CD8-positive, alpha-beta memory T cell (primary cell): ENCODE results near the gene HBA1. TPM values are rescaled to one million over a fixed set of nuclear protein-coding genes. Genes with fewer than 3 reads are reported as not detected.

ENCODE experiments used
- CTCF ChIA-PET: fragments of 350-600 bp; sonication (Branson Sonifier 250); formaldehyde crosslinking; loops from one replicate; lab custom pipeline; 2021; ENCODE audit warnings: antibody characterized with exemption; lab: Charles Lee
- POLR2A ChIA-PET: fragments of 350-600 bp; sonication (Branson Sonifier 250); formaldehyde crosslinking; loops from one replicate; lab custom pipeline; 2021; ENCODE audit warnings: antibody characterized with exemption; lab: Charles Lee
- DNase-seq, 5 donors: peaks; one replicate each; pipeline versions ENCODE4 v3.0.0 to v3.0.0-alpha.2; 2020 to 2022; ENCODE audit warnings: mixed read lengths in 1 of 5
- H3K27ac ChIP-seq: one replicate; pipeline ENCODE4 v1.7.0; 2013; ENCODE audit warnings: low read depth, mild to moderate bottlenecking, low read length, moderate library complexity
- H3K27me3 ChIP-seq: 2 replicates; pipeline ENCODE4 v1.7.0; 2013; ENCODE audit warnings: low read length, mild to moderate bottlenecking; ENCODE audit not compliant: insufficient read depth, poor library complexity, severe bottlenecking
- H3K36me3 ChIP-seq: 2 replicates; pipeline ENCODE4 v1.7.0; 2013; ENCODE audit warnings: mild to moderate bottlenecking, low read length, moderate library complexity; ENCODE audit not compliant: insufficient read depth
- H3K4me1 ChIP-seq: 2 replicates; pipeline ENCODE4 v1.7.0; 2013; ENCODE audit warnings: mild to moderate bottlenecking, low read length, moderate library complexity; ENCODE audit not compliant: insufficient read depth
- H3K4me3 ChIP-seq: 2 replicates; pipeline ENCODE4 v1.7.0; 2013; ENCODE audit warnings: mild to moderate bottlenecking, low read length
- H3K9me3 ChIP-seq: 2 replicates; pipeline ENCODE4 v1.7.0; 2013; ENCODE audit warnings: mild to moderate bottlenecking, low read length
- H3K27ac Mint-ChIP-seq, 8 donors: one replicate each; pipeline ENCODE4 v1.8.0; 2020 to 2021; ENCODE audit warnings: mixed read lengths in 8 of 8, mild to moderate bottlenecking in 6 of 8, inconsistent platforms in 3 of 8, moderate library complexity in 3 of 8
- H3K27me3 Mint-ChIP-seq, 2 donors: one replicate each; pipeline ENCODE4 v1.8.0; 2020 to 2021; ENCODE audit warnings: mixed read lengths in 2 of 2, mild to moderate bottlenecking in 1 of 2, moderate library complexity in 1 of 2
- H3K36me3 Mint-ChIP-seq, 3 donors: one replicate each; pipeline ENCODE4 v1.8.0; 2020 to 2021; ENCODE audit warnings: mixed read lengths in 3 of 3, inconsistent platforms in 1 of 3, mild to moderate bottlenecking in 1 of 3
- H3K4me1 Mint-ChIP-seq, 3 donors: one replicate each; pipeline ENCODE4 v1.8.0; 2020 to 2021; ENCODE audit warnings: mixed read lengths in 3 of 3, inconsistent platforms in 1 of 3, mild to moderate bottlenecking in 1 of 3
- H3K4me3 Mint-ChIP-seq, 7 donors: one replicate each; pipeline ENCODE4 v1.8.0; 2020 to 2021; ENCODE audit warnings: mixed read lengths in 7 of 7, mild to moderate bottlenecking in 6 of 7, moderate library complexity in 4 of 7, inconsistent platforms in 2 of 7
- H3K9me3 Mint-ChIP-seq, 5 donors: one replicate each; pipeline ENCODE4 v1.8.0; 2020 to 2022; ENCODE audit warnings: mixed read lengths in 5 of 5, mild to moderate bottlenecking in 3 of 5, moderate library complexity in 2 of 5, inconsistent platforms in 1 of 5
- polyA plus RNA-seq: library from polyadenylated mRNA; unstranded; fragments of 300-500 nt; fragmentation: Illumina TruSeq; gene quantifications from one replicate; pipeline ENCODE4 v1.2.3, GENCODE V29; 2021
- total RNA-seq, 2 experiments: library from RNA; stranded (reverse); gene quantifications; one replicate each; pipeline ENCODE4 v1.2.3, GENCODE V29; 2021

HBA1 gene
- total and polyA plus RNA-seq, 3 experiments from 2014 or later: 1.6 TPM; not detected in 2

DNA sequence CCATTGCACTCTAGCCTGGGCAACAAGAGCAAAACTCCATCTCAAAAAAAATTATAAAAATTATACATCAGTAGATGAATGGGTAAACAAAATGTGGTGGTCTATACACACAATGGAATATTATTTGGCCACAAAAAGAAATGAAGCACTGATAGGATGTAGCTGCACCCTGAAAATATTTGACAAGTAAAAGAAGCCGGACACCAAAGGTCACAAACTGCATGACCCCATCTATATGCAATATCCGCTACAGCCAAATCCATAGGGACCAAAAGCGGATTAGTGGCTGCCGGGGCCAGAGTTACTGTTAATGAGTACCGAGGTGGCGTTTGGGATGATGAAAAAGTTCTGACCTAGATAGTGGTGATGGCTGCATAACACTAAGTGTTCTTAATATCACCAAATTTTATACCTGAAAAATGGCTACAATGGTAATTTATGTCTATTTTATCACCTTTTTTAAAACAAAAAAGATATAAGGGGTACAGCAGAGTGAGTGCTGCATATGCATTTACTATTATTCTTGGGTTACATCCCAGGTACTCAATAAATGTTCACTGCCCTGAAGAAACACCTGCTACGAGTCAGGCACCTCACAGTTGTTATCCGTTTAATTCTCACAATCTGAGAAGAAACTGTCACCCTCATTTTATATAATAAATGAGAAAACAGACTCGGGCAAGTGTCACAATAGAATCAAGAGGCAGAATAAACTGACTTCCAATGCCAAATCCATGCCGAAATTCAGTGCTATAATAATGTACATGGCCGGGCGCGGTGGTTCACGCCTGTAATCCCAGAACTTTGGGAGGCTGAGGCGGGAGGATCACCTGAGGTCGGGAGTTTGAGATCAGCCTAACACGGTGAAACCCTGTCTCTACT lies 3.0 kb downstream of the HBA1 start:
- POLR2A ChIA-PET: interaction anchor here (0.5 kb wide), 1 partner anchor 41 kb away, joined by 3 read pairs; no protein-coding TSS in a partner anchor
- peaks cover 35% of the 10 kb centered on the region for H3K27me3 ChIP-seq
- CTCF ChIA-PET: interaction anchor here (3.0 kb wide), 1 partner anchor 62 kb away, joined by 14 read pairs; no protein-coding TSS in a partner anchor
- H3K9me3 ChIP-seq: no peaks in the 10 kb centered on the region
- H3K36me3 ChIP-seq: no peaks in the 10 kb centered on the region
- H3K27ac ChIP-seq: no peak overlapping the region
- no peak overlapping the region for H3K4me3 ChIP-seq
- Mint-ChIP-seq H3K9me3 (no peaks in the 10 kb centered on the region), H3K4me3 (peak overlapping the region in 6 of 7 donors; percentile 45 to 87 (median 56)), H3K27me3 (peaks cover 30 to 38% of the 10 kb centered on the region in 2 donors), H3K4me1 (peaks cover 0 to 27% (median 4%) of the 10 kb centered on the region in 3 donors), H3K27ac (no peak overlapping the region), H3K36me3 (no peaks in the 10 kb centered on the region)
- peaks cover 9% of the 10 kb centered on the region for H3K4me1 ChIP-seq
- no peak for DNase-seq

DNA sequence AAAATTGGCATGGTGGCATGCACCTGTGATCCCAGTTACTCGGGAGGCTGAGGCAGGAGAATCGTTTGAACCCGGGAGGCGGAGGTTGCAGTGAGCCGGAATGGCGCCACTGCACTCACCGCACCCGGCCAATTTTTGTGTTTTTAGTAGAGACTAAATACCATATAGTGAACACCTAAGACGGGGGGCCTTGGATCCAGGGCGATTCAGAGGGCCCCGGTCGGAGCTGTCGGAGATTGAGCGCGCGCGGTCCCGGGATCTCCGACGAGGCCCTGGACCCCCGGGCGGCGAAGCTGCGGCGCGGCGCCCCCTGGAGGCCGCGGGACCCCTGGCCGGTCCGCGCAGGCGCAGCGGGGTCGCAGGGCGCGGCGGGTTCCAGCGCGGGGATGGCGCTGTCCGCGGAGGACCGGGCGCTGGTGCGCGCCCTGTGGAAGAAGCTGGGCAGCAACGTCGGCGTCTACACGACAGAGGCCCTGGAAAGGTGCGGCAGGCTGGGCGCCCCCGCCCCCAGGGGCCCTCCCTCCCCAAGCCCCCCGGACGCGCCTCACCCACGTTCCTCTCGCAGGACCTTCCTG lies 3.7 kb downstream of the HBA1 start, which contains the start of gene HBQ1:
Gene HBQ1 (plus strand): TSS at position 359 of the 575 bp plus-strand sequence. CDS start 28 bp downstream, at position 387.
- no peak within 1 kb of the TSS for H3K27ac ChIP-seq
- ChIA-PET POLR2A (interaction anchor here (0.5 to 0.6 kb wide), 2 partner anchors 39 to 73 kb away, joined by 3 to 4 read pairs; no protein-coding TSS in a partner anchor), CTCF (interaction anchor here (0.7 to 3.5 kb wide), 5 partner anchors 10 to 115 kb away, joined by 3 to 21 read pairs (median 16); no protein-coding TSS in a partner anchor)
- peak in 4 of 5 donors; percentile 27 to 51 (median 38) for DNase-seq
- Mint-ChIP-seq H3K27ac (no peak within 1 kb of the TSS), H3K27me3 (peaks cover 23 to 31% of the 10 kb centered on the region in 2 donors), H3K4me1 (peaks cover 0 to 19% (median 4%) of the 10 kb centered on the region in 3 donors), H3K9me3 (no peaks in the 10 kb centered on the region), H3K36me3 (peaks cover 0 to 2% (median 0%) of the 10 kb centered on the region in 3 donors), H3K4me3 (peak within 1 kb of the TSS; percentile 39 to 87 (median 56))
- no peaks in the 10 kb centered on the region for H3K9me3 ChIP-seq
- H3K4me3 ChIP-seq: peak within 1 kb of the TSS; percentile 45
- peaks cover 28% of the 10 kb centered on the region for H3K27me3 ChIP-seq
- peaks cover 9% of the 10 kb centered on the region for H3K4me1 ChIP-seq
- H3K36me3 ChIP-seq: no peaks in the 10 kb centered on the region

DNA sequence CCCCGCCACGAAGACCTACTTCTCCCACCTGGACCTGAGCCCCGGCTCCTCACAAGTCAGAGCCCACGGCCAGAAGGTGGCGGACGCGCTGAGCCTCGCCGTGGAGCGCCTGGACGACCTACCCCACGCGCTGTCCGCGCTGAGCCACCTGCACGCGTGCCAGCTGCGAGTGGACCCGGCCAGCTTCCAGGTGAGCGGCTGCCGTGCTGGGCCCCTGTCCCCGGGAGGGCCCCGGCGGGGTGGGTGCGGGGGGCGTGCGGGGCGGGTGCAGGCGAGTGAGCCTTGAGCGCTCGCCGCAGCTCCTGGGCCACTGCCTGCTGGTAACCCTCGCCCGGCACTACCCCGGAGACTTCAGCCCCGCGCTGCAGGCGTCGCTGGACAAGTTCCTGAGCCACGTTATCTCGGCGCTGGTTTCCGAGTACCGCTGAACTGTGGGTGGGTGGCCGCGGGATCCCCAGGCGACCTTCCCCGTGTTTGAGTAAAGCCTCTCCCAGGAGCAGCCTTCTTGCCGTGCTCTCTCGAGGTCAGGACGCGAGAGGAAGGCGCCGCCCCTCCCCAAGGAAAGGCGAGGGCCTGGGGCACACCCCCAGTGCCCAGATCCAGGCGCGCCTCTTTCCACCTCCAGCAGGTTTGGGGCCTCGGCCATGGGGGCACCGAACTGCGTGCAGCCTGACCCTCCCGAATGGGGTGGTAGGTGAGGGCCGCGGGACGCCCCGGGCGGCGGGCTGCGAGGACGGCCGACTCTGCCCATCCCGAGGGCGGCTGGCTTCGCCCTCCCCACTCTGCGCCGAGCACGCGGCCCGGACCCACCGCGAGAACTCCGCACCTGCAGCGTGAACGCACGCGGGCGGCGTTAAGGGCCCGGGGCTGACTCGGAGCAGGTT lies 4.4 kb downstream of the HBA1 start:
- Histone ChIP-seq H3K4me1 (peaks cover 9% of the 10 kb centered on the region), H3K27me3 (peaks cover 23% of the 10 kb centered on the region), H3K9me3 (no peaks in the 10 kb centered on the region), H3K36me3 (no peaks in the 10 kb centered on the region), H3K27ac (no peak overlapping the region), H3K4me3 (peak overlapping the region; percentile 45)
- no peak overlapping the region for H3K27ac Mint-ChIP-seq
- POLR2A ChIA-PET: interaction anchor here (0.5 to 0.6 kb wide), 2 partner anchors 40 to 74 kb away, joined by 3 to 4 read pairs; no protein-coding TSS in a partner anchor
- H3K36me3 Mint-ChIP-seq: peaks cover 0 to 7% (median 0%) of the 10 kb centered on the region in 3 donors
- CTCF ChIA-PET: interaction anchor here (0.7 to 3.5 kb wide), 15 partner anchors 9 to 118 kb away, joined by 3 to 21 read pairs (median 4); no protein-coding TSS in a partner anchor
- H3K9me3 Mint-ChIP-seq: no peaks in the 10 kb centered on the region
- H3K4me1 Mint-ChIP-seq: peaks cover 0 to 14% (median 2%) of the 10 kb centered on the region in 3 donors
- peak overlapping the region in 2 of 7 donors; percentile 56 to 65 for H3K4me3 Mint-ChIP-seq
- peak; percentile 78 to 87 (median 80) for DNase-seq
- H3K27me3 Mint-ChIP-seq: peaks cover 18 to 25% of the 10 kb centered on the region in 2 donors

DNA sequence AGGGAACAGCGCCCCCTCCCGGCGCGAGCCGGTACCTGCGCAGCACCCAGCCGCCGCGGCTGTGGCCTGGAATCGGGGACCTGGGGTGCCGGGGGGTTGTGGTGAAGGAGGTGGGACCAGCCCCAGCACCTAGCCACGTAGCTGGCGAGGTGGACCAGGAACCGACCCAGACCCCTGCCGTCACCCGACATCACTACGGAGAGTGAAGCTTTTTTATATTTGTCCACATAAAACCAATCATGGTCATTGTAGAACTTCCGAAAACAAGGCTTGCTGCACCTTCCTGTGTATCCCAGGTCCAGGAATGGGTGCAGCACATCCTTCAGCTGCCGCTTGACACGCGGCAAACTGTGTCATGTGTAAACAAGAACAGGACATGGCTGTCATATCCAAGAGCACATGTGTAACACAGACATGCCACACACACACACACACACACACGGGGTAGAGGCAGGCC lies 5.1 kb downstream of the HBA1 start:
- no peaks in the 10 kb centered on the region for H3K9me3 Mint-ChIP-seq
- peaks cover 9% of the 10 kb centered on the region for H3K4me1 ChIP-seq
- no peaks in the 10 kb centered on the region for H3K9me3 ChIP-seq
- H3K36me3 Mint-ChIP-seq: peaks cover 0 to 7% (median 0%) of the 10 kb centered on the region in 3 donors
- ChIA-PET POLR2A (no interaction called here), CTCF (interaction anchor here (0.7 to 3.5 kb wide), 15 partner anchors 8 to 119 kb away, joined by 3 to 21 read pairs (median 4); no protein-coding TSS in a partner anchor)
- peaks cover 18 to 25% of the 10 kb centered on the region in 2 donors for H3K27me3 Mint-ChIP-seq
- no peak overlapping the region for H3K4me3 ChIP-seq
- peak overlapping the region in 4 of 7 donors; percentile 43 to 74 (median 56) for H3K4me3 Mint-ChIP-seq
- H3K27me3 ChIP-seq: peaks cover 23% of the 10 kb centered on the region
- no peak for DNase-seq
- peaks cover 0 to 14% (median 2%) of the 10 kb centered on the region in 3 donors for H3K4me1 Mint-ChIP-seq
- H3K36me3 ChIP-seq: no peaks in the 10 kb centered on the region
- no peak overlapping the region for H3K27ac ChIP-seq
- H3K27ac Mint-ChIP-seq: no peak overlapping the region

DNA sequence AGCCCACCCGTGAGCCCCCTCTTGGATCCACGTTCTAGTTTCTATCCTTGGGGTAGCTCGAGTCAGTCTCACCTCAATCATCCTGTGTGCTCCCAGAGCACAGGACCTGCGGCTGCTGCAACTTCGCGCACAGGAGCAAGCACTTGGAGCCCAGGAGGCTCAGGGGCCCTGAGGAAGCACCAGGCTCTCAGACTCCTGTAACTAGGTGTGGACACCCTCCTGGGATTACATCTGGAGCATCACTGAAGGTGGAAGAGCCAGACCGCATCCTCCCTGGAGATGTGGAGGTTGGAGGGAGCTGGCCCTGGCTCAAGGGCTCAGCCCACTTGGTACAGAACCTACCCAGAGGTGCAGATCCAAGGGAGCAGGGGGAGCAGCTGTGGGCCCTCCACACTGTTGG lies 6.5 kb downstream of the HBA1 start:
- DNase-seq: no peak
- H3K4me1 ChIP-seq: peaks cover 9% of the 10 kb centered on the region
- peaks cover 15% of the 10 kb centered on the region for H3K27me3 ChIP-seq
- H3K4me3 Mint-ChIP-seq: no peak overlapping the region
- POLR2A ChIA-PET: no interaction called here
- CTCF ChIA-PET: interaction anchor here (1.8 to 3.5 kb wide), 5 partner anchors 10 to 117 kb away, joined by 4 to 21 read pairs (median 16); no protein-coding TSS in a partner anchor
- no peak overlapping the region for H3K27ac ChIP-seq
- peaks cover 0 to 9% (median 2%) of the 10 kb centered on the region in 3 donors for H3K4me1 Mint-ChIP-seq
- H3K9me3 ChIP-seq: no peaks in the 10 kb centered on the region
- H3K4me3 ChIP-seq: no peak overlapping the region
- no peaks in the 10 kb centered on the region for H3K36me3 ChIP-seq
- peaks cover 0 to 12% (median 0%) of the 10 kb centered on the region in 3 donors for H3K36me3 Mint-ChIP-seq
- H3K9me3 Mint-ChIP-seq: no peaks in the 10 kb centered on the region
- H3K27me3 Mint-ChIP-seq: peaks cover 10 to 17% of the 10 kb centered on the region in 2 donors
- H3K27ac Mint-ChIP-seq: no peak overlapping the region

DNA sequence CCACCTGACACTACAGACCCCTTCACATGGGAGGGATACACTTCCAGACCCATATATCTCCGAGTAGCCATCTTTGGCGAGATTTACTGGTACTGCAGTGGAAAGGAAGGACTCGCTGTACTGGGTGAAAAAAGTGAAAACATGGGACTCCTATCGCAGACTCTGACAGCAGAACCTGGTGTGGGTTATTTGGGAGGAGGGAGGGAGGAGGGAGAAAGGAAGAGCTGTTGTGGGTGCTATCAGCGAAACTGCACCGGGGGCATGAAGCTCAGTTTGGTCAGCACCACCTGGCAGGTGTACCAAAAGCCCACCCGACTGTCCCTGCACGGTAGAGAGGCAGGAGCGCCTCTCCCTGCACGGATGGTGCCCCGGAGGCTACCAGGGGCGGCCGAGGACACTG lies 8.7 kb downstream of the HBA1 start:
- H3K9me3 Mint-ChIP-seq: no peaks in the 10 kb centered on the region
- no peaks in the 10 kb centered on the region for H3K36me3 ChIP-seq
- H3K4me3 Mint-ChIP-seq: no peak overlapping the region
- H3K27ac ChIP-seq: no peak overlapping the region
- DNase-seq: no peak
- H3K27ac Mint-ChIP-seq: peak overlapping the region in 1 of 8 donors; percentile 61
- H3K4me1 Mint-ChIP-seq: peaks cover 0 to 7% (median 4%) of the 10 kb centered on the region in 3 donors
- H3K27me3 ChIP-seq: no peaks in the 10 kb centered on the region
- H3K27me3 Mint-ChIP-seq: peaks cover 0 to 1% of the 10 kb centered on the region in 2 donors
- H3K4me3 ChIP-seq: no peak overlapping the region
- ChIA-PET CTCF (no interaction called here), POLR2A (no interaction called here)
- H3K36me3 Mint-ChIP-seq: peaks cover 0 to 33% (median 10%) of the 10 kb centered on the region in 3 donors
- peaks cover 9% of the 10 kb centered on the region for H3K4me1 ChIP-seq
- H3K9me3 ChIP-seq: no peaks in the 10 kb centered on the region

DNA sequence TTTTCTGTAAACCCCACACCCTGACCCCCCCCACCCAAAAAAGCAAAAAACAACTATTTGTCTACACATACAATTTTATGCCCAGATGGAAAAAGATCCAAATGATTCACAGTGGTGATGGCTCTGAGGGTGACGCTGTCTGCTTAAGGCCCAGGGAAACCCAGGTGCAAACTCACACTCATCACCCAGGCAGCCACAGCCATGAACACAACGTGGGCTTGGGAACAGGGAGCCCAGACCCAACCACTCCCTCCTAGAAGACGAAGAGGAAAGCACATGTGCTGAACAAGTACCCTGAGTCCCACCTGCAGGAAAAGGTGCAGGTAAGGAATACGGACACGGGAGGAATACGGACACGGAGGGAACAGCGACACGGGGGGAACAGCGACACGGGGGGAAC lies 9.2 kb downstream of the HBA1 start:
- POLR2A ChIA-PET: no interaction called here
- CTCF ChIA-PET: no interaction called here
- Mint-ChIP-seq H3K4me3 (peak overlapping the region in 1 of 7 donors; percentile 48), H3K36me3 (peaks cover 0 to 37% (median 10%) of the 10 kb centered on the region in 3 donors), H3K27ac (no peak overlapping the region), H3K9me3 (no peaks in the 10 kb centered on the region), H3K27me3 (peaks cover 0 to 1% of the 10 kb centered on the region in 2 donors), H3K4me1 (peaks cover 0 to 7% (median 4%) of the 10 kb centered on the region in 3 donors)
- no peaks in the 10 kb centered on the region for H3K36me3 ChIP-seq
- H3K27me3 ChIP-seq: no peaks in the 10 kb centered on the region
- DNase-seq: no peak
- no peak overlapping the region for H3K4me3 ChIP-seq
- no peaks in the 10 kb centered on the region for H3K9me3 ChIP-seq
- peaks cover 9% of the 10 kb centered on the region for H3K4me1 ChIP-seq
- H3K27ac ChIP-seq: no peak overlapping the region
